ENCODE data around the gene ZBTB7C. TPM values are rescaled to one million over a fixed set of nuclear protein-coding genes. Genes with fewer than 3 reads are reported as not detected.

ZBTB7C gene
- total and polyA plus RNA-seq, 2 of the 4 experiments (the other 2 are of a cell fraction): not detected

DNA sequence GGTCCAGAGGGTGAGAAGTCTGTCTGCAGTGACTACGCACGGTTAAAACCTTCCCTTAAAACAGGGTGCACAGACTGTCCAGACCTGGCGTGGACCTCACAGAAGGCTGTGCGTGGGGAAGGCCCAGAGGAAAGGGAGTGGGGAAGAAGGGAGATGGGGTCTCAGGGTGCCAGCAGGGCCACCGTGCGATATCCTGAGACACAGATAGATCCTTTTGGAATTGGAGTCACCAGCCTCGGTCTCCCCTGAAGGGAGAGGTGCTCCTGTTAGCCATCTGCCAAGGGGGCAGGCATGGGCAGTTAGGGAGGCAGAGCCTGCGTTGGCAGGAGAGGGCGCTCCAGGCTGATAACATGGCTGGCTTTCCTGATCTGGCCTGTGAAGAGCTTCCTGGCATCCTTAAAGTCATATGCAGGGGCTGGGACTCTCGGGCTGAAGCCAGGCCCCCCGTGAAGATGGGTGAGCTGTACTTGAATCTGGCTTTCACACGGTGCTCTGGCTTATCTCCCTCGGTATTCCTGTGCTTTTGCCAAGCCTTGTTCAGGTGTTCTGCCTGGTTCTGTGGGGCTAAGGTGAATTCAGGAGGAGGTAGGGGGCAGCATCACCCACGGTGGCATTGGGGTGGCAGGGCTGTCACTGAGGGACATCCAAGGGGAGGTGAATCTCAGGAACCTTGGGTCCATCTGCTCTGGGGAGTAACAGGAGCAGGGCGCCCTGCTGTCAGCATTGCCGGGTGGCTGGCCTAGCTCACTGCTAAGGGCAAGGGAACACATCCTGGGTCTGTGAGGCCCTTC, 371.5 kb downstream of the ZBTB7C start:
- H3K56ac ChIP-seq (ENCODE audit: extremely low read depth, insufficient read depth, low read length): no peak overlapping the region
- no peak overlapping the region for H2BK120ac ChIP-seq (ENCODE audit: low read depth, low read length)
- H4K5ac ChIP-seq (ENCODE audit: low read depth, low read length): no peak overlapping the region
- no peak overlapping the region for H2BK5ac ChIP-seq (ENCODE audit: low read depth, low read length, poor library complexity, severe bottlenecking)
- dilution Hi-C loops (cut with HindIII; ENCODE audit: low sequenced_read_pairs, unreplicated experiment) (no loop called here), intact Hi-C loops (cut with micrococcal nuclease) (no loop called here), in situ Hi-C loops (cut with MboI; ENCODE audit: low sequenced_read_pairs) (no loop called here)
- no TSS peak for BruUV-seq (replicated peaks)
- H4K91ac ChIP-seq (ENCODE audit: insufficient read depth, low read depth, low read length): no peak overlapping the region
- H3K18ac ChIP-seq (ENCODE audit: low read depth, low read length): no peak overlapping the region
- H2AFZ ChIP-seq (replicated peaks; ENCODE audit: low read length, poor library complexity): peak overlapping the region; percentile 43
- H4K20me1 ChIP-seq (ENCODE audit: insufficient read depth, low read length): no peaks in the 10 kb centered on the region
- H3K27ac ChIP-seq (ENCODE audit: insufficient read depth, low read length): no peak overlapping the region
- TF ChIP-seq CHD1 (IDR thresholded peaks at IDR 0.05; ENCODE audit: low read depth, low read length): no peak
- no peak for TF ChIP-seq RCOR1 (IDR thresholded peaks at IDR 0.05; ENCODE audit: insufficient replicate concordance, low read length)
- no peak for TF ChIP-seq NFE2L2 (IDR thresholded peaks at IDR 0.05; ENCODE audit: low read depth, low read length)
- TF ChIP-seq POLR2A (IDR thresholded peaks at IDR 0.05; ENCODE audit: low read depth, low read length): no peak
- no peak for TF ChIP-seq BHLHE40 (IDR thresholded peaks at IDR 0.05; ENCODE audit: low read depth, low read length)
- TF ChIP-seq, protein P1, sequence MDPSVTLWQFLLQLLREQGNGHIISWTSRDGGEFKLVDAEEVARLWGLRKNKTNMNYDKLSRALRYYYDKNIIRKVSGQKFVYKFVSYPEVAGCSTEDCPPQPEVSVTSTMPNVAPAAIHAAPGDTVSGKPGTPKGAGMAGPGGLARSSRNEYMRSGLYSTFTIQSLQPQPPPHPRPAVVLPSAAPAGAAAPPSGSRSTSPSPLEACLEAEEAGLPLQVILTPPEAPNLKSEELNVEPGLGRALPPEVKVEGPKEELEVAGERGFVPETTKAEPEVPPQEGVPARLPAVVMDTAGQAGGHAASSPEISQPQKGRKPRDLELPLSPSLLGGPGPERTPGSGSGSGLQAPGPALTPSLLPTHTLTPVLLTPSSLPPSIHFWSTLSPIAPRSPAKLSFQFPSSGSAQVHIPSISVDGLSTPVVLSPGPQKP (IDR thresholded peaks at IDR 0.05; ENCODE audit: borderline replicate concordance, low read depth, low read length): no peak
- no peak for TF ChIP-seq MAFK (IDR thresholded peaks at IDR 0.05; ENCODE audit: low read depth, low read length)
- no peak for TF ChIP-seq RAD21 (IDR thresholded peaks at IDR 0.05; ENCODE audit: low read length)
- TF ChIP-seq FOS (IDR thresholded peaks at IDR 0.05; ENCODE audit: low read depth, low read length): no peak
- TF ChIP-seq RFX5 (IDR thresholded peaks at IDR 0.05; ENCODE audit: low read depth, low read length): no peak
- no peak for TF ChIP-seq MXI1 (IDR thresholded peaks at IDR 0.05; ENCODE audit: borderline replicate concordance, low read depth, low read length)
- TF ChIP-seq CEBPB (IDR thresholded peaks at IDR 0.05; ENCODE audit: low read depth, low read length): no peak
- TF ChIP-seq, protein P2, sequence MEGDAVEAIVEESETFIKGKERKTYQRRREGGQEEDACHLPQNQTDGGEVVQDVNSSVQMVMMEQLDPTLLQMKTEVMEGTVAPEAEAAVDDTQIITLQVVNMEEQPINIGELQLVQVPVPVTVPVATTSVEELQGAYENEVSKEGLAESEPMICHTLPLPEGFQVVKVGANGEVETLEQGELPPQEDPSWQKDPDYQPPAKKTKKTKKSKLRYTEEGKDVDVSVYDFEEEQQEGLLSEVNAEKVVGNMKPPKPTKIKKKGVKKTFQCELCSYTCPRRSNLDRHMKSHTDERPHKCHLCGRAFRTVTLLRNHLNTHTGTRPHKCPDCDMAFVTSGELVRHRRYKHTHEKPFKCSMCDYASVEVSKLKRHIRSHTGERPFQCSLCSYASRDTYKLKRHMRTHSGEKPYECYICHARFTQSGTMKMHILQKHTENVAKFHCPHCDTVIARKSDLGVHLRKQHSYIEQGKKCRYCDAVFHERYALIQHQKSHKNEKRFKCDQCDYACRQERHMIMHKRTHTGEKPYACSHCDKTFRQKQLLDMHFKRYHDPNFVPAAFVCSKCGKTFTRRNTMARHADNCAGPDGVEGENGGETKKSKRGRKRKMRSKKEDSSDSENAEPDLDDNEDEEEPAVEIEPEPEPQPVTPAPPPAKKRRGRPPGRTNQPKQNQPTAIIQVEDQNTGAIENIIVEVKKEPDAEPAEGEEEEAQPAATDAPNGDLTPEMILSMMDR (conservative IDR thresholded peaks at IDR 0.05; ENCODE audit: low read depth, low read length): no peak
- TF ChIP-seq SMC3 (IDR thresholded peaks at IDR 0.05; ENCODE audit: low read depth, low read length): no peak
- TF ChIP-seq, protein P3, sequence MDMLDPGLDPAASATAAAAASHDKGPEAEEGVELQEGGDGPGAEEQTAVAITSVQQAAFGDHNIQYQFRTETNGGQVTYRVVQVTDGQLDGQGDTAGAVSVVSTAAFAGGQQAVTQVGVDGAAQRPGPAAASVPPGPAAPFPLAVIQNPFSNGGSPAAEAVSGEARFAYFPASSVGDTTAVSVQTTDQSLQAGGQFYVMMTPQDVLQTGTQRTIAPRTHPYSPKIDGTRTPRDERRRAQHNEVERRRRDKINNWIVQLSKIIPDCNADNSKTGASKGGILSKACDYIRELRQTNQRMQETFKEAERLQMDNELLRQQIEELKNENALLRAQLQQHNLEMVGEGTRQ (IDR thresholded peaks at IDR 0.05; ENCODE audit: low read depth, low read length): no peak
- H3K4ac ChIP-seq (ENCODE audit: low read depth, low read length): no peak overlapping the region
- H2AK9ac ChIP-seq (replicated peaks; ENCODE audit: low read depth, low read length, poor library complexity): no peak overlapping the region
- H4K8ac ChIP-seq (ENCODE audit: low read depth in 2 of 2, low read length in 2 of 2): no peak overlapping the region
- no peak overlapping the region for H2AK5ac ChIP-seq (ENCODE audit: low read depth, low read length)
- H3K36me3 ChIP-seq (ENCODE audit: control insufficient read depth, insufficient read depth, low read length): no peaks in the 10 kb centered on the region
- peaks cover 5% of the 10 kb centered on the region for H3K27me3 ChIP-seq (ENCODE audit: control insufficient read depth, insufficient read depth, low read length)
- CTCF ChIA-PET: interaction anchor here (0.5 kb wide), 1 partner anchor 219 kb away, joined by 6 read pairs; no protein-coding TSS in a partner anchor
- no peaks in the 10 kb centered on the region for H3K79me1 ChIP-seq (ENCODE audit: low read depth in 1 of 2, low read length in 2 of 2)
- H3K14ac ChIP-seq (replicated peaks; ENCODE audit: low read depth, low read length): no peak overlapping the region
- H2BK20ac ChIP-seq (ENCODE audit: low read depth, low read length): no peak overlapping the region
- no peak overlapping the region for H3K4me2 ChIP-seq (ENCODE audit: low read depth, low read length)
- POLR2A ChIA-PET (ENCODE audit: unreplicated experiment): no interaction called here
- H3K9ac ChIP-seq (ENCODE audit: low read depth, low read length): no peak overlapping the region
- H2BK15ac ChIP-seq (ENCODE audit: low read depth, low read length): no peak overlapping the region
- DNase-seq: no peak
- no peaks in the 10 kb centered on the region for H3K4me1 ChIP-seq (ENCODE audit: control insufficient read depth, insufficient read depth, low read length)
- no peaks in the 10 kb centered on the region for H3K9me3 ChIP-seq (ENCODE audit: control insufficient read depth, insufficient read depth, low read length)
- no peak overlapping the region for H3K4me3 ChIP-seq (ENCODE audit: insufficient read depth, low read depth, low read length)
- 60% methylated on average over 5 of the region's 16 CpGs; no CpG with 5 or more reads in 1 of the 2 experiments for WGBS, 2 experiments (ENCODE audit: extremely low coverage in 2 of 2, insufficient read length in 1 of 2)
- no peaks in the 10 kb centered on the region for H3K9me1 ChIP-seq (ENCODE audit: insufficient read depth, low read length)
- H3K23ac ChIP-seq (ENCODE audit: low read depth, low read length): no peak overlapping the region
- ATAC-seq (ENCODE audit: low read depth): no peak
